WTC11 (cell line): ENCODE data around the gene ALKBH2. TPM values are rescaled to one million over a fixed set of nuclear protein-coding genes. Genes with fewer than 3 reads are reported as not detected.

Experiments used
- ATAC-seq: fragments of 200-7000 bp; cut with Tn5 transposase; 2 replicates; pipeline ENCODE4 v1.10.0; 2021; ENCODE audit warnings: mild to moderate bottlenecking, moderate library complexity
- CTCF ChIA-PET: fragments of 300-600 bp; sonication (Branson Sonifier 250); formaldehyde crosslinking; loops from one replicate; lab custom pipeline; 2021; ENCODE audit warnings: antibody characterized with exemption; lab: Charles Lee
- POLR2A ChIA-PET: fragments of 350-600 bp; sonication (Branson Sonifier 250); formaldehyde crosslinking; loops from one replicate; lab custom pipeline; 2021; ENCODE audit warnings: antibody characterized with exemption; lab: Charles Lee
- DNase-seq: peaks from one replicate; pipeline ENCODE4 v3.0.0; 2021; ENCODE audit warnings: low spot score
- H3K27ac Mint-ChIP-seq: 2 replicates; pipeline ENCODE4 v1.8.0; 2021; ENCODE audit warnings: mixed read lengths
- H3K27me3 Mint-ChIP-seq: 2 replicates; pipeline ENCODE4 v1.8.0; 2021; ENCODE audit warnings: low read depth, mild to moderate bottlenecking, moderate library complexity, mixed read lengths
- H3K36me3 Mint-ChIP-seq: 2 replicates; pipeline ENCODE4 v1.8.0; 2021; ENCODE audit warnings: mixed read lengths
- H3K4me1 Mint-ChIP-seq: 2 replicates; pipeline ENCODE4 v1.8.0; 2022; ENCODE audit warnings: mixed read lengths
- H3K4me3 Mint-ChIP-seq: 2 replicates; pipeline ENCODE4 v1.8.0; 2021; ENCODE audit warnings: mild to moderate bottlenecking, moderate library complexity, mixed read lengths
- H3K9me3 Mint-ChIP-seq: 2 replicates; pipeline ENCODE4 v1.8.0; 2021; ENCODE audit warnings: mixed read lengths
- CREB1 ChIP-seq: sonication (generic); formaldehyde crosslinking; IDR thresholded peaks from 2 replicates; pipeline ENCODE4 v1.8.0; 2023; ENCODE audit warnings: mild to moderate bottlenecking, missing genetic modification reagents
- CREM ChIP-seq: sonication (generic); formaldehyde crosslinking; IDR thresholded peaks from 2 replicates; pipeline ENCODE4 v1.8.1; 2022; ENCODE audit warnings: mild to moderate bottlenecking, missing genetic modification reagents, moderate library complexity
- ESRRA ChIP-seq: sonication (generic); formaldehyde crosslinking; IDR thresholded peaks from 2 replicates; pipeline ENCODE4 v1.8.1; 2022; ENCODE audit warnings: mild to moderate bottlenecking, missing genetic modification reagents, borderline replicate concordance
- KAT7 ChIP-seq: sonication (generic); formaldehyde crosslinking; IDR thresholded peaks from 2 replicates; pipeline ENCODE4 v1.8.1; 2023; ENCODE audit warnings: missing genetic modification reagents, mild to moderate bottlenecking, borderline replicate concordance
- MXD4 ChIP-seq: fragments of 250-450 bp; sonication (Bioruptor Pico); IDR thresholded peaks from 2 replicates; pipeline ENCODE4 v1.8.0; 2021; ENCODE audit warnings: mild to moderate bottlenecking, moderate library complexity, borderline replicate concordance
- NFATC4 ChIP-seq: fragments of 250-450 bp; sonication (Bioruptor Pico); IDR thresholded peaks from 2 replicates; pipeline ENCODE4 v1.9.0; 2021; ENCODE audit warnings: mild to moderate bottlenecking
- NR3C1 ChIP-seq: sonication (generic); formaldehyde crosslinking; conservative IDR thresholded peaks from 2 replicates; pipeline ENCODE4 v1.8.1; 2023; ENCODE audit warnings: low read depth, mild to moderate bottlenecking, missing genetic modification reagents
- OVOL2 ChIP-seq: fragments of 250-450 bp; sonication (Bioruptor Pico); IDR thresholded peaks from 2 replicates; pipeline ENCODE4 v1.9.0; 2021; ENCODE audit warnings: mild to moderate bottlenecking, borderline replicate concordance
- SMAD4 ChIP-seq: sonication (generic); formaldehyde crosslinking; IDR thresholded peaks from 2 replicates; pipeline ENCODE4 v1.8.0; 2022; ENCODE audit warnings: mild to moderate bottlenecking, missing genetic modification reagents
- ZBTB21 ChIP-seq: sonication (generic); formaldehyde crosslinking; IDR thresholded peaks from 2 replicates; pipeline ENCODE4 v1.8.1; 2023; ENCODE audit warnings: mild to moderate bottlenecking, missing genetic modification reagents, borderline replicate concordance
- ZNF263 ChIP-seq: sonication (generic); formaldehyde crosslinking; IDR thresholded peaks from 2 replicates; pipeline ENCODE4 v1.8.1; 2022; ENCODE audit warnings: low read depth, mild to moderate bottlenecking, moderate library complexity, missing genetic modification reagents
- ZNF317 ChIP-seq: sonication (generic); formaldehyde crosslinking; IDR thresholded peaks from 2 replicates; pipeline ENCODE4 v1.8.1; 2023; ENCODE audit warnings: low read depth, mild to moderate bottlenecking, moderate library complexity, missing genetic modification reagents, borderline replicate concordance
- ZNF416 ChIP-seq: fragments of 250-450 bp; sonication (Bioruptor Pico); IDR thresholded peaks from 2 replicates; pipeline ENCODE4 v1.9.0; 2021; ENCODE audit warnings: mild to moderate bottlenecking, inconsistent platforms
- total RNA-seq: library from RNA; stranded (reverse); gene quantifications from 3 replicates; pipeline ENCODE4 v1.2.3, GENCODE V29; 2021
- TF ChIP-seq, protein P1 (sequence below): fragments of 250-450 bp; sonication (Bioruptor Pico); conservative IDR thresholded peaks from 2 replicates; pipeline ENCODE4 v1.9.0; 2021; ENCODE audit warnings: mild to moderate bottlenecking
- TF ChIP-seq, protein P2 (sequence below): sonication (generic); formaldehyde crosslinking; conservative IDR thresholded peaks from 2 replicates; pipeline ENCODE4 v1.8.1; 2023; ENCODE audit warnings: mild to moderate bottlenecking, low read depth, missing genetic modification reagents, moderate library complexity
- TF ChIP-seq, protein P3 (sequence below): sonication (generic); formaldehyde crosslinking; IDR thresholded peaks from 2 replicates; pipeline ENCODE4 v1.8.0; 2022; ENCODE audit warnings: mild to moderate bottlenecking, missing genetic modification reagents
- TF ChIP-seq, protein P4 (sequence below): fragments of 250-450 bp; sonication (Bioruptor Pico); IDR thresholded peaks from 2 replicates; pipeline ENCODE4 v1.9.0; 2021; ENCODE audit warnings: moderate library complexity, mild to moderate bottlenecking, inconsistent platforms, borderline replicate concordance
- TF ChIP-seq, protein P5 (sequence below): sonication (generic); formaldehyde crosslinking; IDR thresholded peaks from 2 replicates; pipeline ENCODE4 v1.8.0; 2022; ENCODE audit warnings: mild to moderate bottlenecking, missing genetic modification reagents
- TF ChIP-seq, protein P6 (sequence below): sonication (generic); formaldehyde crosslinking; IDR thresholded peaks from 2 replicates; pipeline ENCODE4 v1.8.1; 2023; ENCODE audit warnings: mild to moderate bottlenecking, moderate library complexity, missing genetic modification reagents

Gene ALKBH2
- total RNA-seq, 1 experiment from 2014 or later, result 15.2 TPM

DNA sequence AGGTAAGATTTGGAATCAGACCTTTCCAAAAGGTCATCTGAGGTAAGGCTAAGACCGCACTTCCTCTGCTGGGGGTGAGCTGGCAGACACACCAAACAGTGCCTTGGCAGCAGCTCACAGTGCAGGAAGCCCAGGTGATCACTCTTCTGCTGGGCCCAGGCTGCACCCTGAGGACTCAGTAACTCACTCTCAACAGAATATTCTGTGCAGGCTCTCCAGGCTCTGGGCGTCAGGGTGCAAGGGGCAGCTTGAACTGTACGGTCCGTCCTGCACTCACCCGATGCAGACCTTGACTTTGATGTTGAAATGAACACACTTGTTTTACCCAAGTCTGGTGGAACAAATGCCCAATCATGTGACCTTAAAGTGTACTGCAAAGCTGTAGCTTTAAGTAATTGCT lies 6.0 kb downstream of the ALKBH2 start (continued):
- TF ChIP-seq, protein P1, sequence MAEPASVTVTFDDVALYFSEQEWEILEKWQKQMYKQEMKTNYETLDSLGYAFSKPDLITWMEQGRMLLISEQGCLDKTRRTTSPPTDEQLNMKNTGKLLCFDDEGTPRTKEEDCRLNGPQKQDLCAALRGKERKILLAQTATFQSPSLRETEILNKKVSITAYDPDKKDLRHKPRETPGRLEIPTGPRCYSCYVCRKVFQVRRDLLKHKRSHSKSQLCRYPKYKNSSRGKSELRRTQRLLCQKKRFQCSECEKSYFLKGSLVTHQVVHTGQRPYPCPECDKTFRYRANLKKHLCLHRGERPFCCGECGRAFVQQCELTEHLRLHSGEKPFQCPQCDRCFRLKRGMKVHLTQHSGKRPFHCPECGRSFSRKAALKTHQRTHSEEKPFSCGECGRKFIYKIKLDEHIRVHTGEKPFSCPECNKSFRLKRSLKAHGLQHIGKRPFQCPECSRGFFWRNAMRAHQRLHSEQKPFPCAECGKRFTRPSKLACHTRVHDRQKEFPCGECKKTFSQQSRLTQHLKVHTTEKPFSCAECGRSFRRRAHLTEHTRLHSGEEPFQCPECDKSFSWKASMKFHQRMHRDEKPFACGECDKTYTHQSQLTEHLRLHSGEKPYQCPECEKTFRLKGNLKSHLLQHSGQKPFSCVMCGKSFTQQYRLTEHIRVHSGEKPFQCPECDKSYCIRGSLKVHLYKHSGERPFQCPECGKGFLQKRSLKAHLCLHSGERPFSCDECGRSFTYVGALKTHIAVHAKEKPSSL (CRISPR knock-in tag), result no peak
- TF ChIP-seq, protein P2, sequence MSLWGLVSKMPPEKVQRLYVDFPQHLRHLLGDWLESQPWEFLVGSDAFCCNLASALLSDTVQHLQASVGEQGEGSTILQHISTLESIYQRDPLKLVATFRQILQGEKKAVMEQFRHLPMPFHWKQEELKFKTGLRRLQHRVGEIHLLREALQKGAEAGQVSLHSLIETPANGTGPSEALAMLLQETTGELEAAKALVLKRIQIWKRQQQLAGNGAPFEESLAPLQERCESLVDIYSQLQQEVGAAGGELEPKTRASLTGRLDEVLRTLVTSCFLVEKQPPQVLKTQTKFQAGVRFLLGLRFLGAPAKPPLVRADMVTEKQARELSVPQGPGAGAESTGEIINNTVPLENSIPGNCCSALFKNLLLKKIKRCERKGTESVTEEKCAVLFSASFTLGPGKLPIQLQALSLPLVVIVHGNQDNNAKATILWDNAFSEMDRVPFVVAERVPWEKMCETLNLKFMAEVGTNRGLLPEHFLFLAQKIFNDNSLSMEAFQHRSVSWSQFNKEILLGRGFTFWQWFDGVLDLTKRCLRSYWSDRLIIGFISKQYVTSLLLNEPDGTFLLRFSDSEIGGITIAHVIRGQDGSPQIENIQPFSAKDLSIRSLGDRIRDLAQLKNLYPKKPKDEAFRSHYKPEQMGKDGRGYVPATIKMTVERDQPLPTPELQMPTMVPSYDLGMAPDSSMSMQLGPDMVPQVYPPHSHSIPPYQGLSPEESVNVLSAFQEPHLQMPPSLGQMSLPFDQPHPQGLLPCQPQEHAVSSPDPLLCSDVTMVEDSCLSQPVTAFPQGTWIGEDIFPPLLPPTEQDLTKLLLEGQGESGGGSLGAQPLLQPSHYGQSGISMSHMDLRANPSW (CRISPR knock-in tag), result no peak
- TF ChIP-seq ZNF263 (CRISPR knock-in tag), result no peak
- TF ChIP-seq, protein P3, sequence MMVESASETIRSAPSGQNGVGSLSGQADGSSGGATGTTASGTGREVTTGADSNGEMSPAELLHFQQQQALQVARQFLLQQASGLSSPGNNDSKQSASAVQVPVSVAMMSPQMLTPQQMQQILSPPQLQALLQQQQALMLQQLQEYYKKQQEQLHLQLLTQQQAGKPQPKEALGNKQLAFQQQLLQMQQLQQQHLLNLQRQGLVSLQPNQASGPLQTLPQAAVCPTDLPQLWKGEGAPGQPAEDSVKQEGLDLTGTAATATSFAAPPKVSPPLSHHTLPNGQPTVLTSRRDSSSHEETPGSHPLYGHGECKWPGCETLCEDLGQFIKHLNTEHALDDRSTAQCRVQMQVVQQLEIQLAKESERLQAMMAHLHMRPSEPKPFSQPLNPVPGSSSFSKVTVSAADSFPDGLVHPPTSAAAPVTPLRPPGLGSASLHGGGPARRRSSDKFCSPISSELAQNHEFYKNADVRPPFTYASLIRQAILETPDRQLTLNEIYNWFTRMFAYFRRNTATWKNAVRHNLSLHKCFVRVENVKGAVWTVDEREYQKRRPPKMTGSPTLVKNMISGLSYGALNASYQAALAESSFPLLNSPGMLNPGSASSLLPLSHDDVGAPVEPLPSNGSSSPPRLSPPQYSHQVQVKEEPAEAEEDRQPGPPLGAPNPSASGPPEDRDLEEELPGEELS (CRISPR knock-in tag), result no peak
- TF ChIP-seq, protein P4, sequence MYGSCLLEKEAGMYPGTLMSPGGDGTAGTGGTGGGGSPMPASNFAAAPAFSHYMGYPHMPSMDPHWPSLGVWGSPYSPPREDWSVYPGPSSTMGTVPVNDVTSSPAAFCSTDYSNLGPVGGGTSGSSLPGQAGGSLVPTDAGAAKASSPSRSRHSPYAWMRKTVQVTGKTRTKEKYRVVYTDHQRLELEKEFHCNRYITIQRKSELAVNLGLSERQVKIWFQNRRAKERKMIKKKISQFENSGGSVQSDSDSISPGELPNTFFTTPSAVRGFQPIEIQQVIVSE (CRISPR knock-in tag), result no peak
- no peak for TF ChIP-seq CREB1 (CRISPR knock-in tag)
- TF ChIP-seq NR3C1, result no peak

DNA sequence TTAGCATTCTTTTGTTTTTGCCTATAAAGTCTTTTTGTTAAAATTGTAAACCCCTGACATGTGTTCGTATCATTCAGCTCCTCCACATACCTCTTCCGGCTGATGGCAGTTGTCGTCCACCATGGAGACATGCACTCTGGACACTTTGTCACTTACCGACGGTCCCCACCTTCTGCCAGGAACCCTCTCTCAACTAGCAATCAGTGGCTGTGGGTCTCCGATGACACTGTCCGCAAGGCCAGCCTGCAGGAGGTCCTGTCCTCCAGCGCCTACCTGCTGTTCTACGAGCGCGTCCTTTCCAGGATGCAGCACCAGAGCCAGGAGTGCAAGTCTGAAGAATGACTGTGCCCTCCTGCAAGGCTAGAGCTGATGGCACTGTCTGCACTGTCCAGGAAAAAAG lies 7.7 kb downstream of the ALKBH2 start:
- Mint-ChIP-seq H3K4me1 (no peaks in the 10 kb centered on the region), H3K4me3 (no peak overlapping the region), H3K36me3 (peaks cover 15% of the 10 kb centered on the region; the same call in 1 of the 2 replicates), H3K9me3 (no peaks in the 10 kb centered on the region)
- CTCF ChIA-PET, result no interaction called here
- DNase-seq, result no peak
- TF ChIP-seq KAT7 (CRISPR knock-in tag), result no peak
- TF ChIP-seq, protein P5, sequence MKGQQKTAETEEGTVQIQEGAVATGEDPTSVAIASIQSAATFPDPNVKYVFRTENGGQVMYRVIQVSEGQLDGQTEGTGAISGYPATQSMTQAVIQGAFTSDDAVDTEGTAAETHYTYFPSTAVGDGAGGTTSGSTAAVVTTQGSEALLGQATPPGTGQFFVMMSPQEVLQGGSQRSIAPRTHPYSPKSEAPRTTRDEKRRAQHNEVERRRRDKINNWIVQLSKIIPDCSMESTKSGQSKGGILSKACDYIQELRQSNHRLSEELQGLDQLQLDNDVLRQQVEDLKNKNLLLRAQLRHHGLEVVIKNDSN (CRISPR knock-in tag), result no peak
- TF ChIP-seq ZBTB21 (CRISPR knock-in tag), result no peak
- no peak for TF ChIP-seq CREM (CRISPR knock-in tag)
- no peak for TF ChIP-seq ZNF416 (CRISPR knock-in tag)
- TF ChIP-seq SMAD4, result no peak
- TF ChIP-seq, protein P6, sequence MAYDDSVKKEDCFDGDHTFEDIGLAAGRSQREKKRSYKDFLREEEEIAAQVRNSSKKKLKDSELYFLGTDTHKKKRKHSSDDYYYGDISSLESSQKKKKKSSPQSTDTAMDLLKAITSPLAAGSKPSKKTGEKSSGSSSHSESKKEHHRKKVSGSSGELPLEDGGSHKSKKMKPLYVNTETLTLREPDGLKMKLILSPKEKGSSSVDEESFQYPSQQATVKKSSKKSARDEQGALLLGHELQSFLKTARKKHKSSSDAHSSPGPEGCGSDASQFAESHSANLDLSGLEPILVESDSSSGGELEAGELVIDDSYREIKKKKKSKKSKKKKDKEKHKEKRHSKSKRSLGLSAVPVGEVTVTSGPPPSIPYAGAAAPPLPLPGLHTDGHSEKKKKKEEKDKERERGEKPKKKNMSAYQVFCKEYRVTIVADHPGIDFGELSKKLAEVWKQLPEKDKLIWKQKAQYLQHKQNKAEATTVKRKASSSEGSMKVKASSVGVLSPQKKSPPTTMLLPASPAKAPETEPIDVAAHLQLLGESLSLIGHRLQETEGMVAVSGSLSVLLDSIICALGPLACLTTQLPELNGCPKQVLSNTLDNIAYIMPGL (CRISPR knock-in tag), result no peak
- no peak for TF ChIP-seq OVOL2
- no peak for TF ChIP-seq ZNF317 (CRISPR knock-in tag)
- no peak for TF ChIP-seq ESRRA
- TF ChIP-seq MXD4, result no peak
- no peak for TF ChIP-seq NFATC4 (CRISPR knock-in tag)
- TF ChIP-seq, all 79 proteins: peak for 0
- POLR2A ChIA-PET, result no interaction called here
- H3K27me3 Mint-ChIP-seq, result no peaks in the 10 kb centered on the region
- H3K27ac Mint-ChIP-seq, result no peak overlapping the region
- no peak for ATAC-seq
